Measurements from ENCODE around the gene FABP3.

The FABP3 gene

DNA sequence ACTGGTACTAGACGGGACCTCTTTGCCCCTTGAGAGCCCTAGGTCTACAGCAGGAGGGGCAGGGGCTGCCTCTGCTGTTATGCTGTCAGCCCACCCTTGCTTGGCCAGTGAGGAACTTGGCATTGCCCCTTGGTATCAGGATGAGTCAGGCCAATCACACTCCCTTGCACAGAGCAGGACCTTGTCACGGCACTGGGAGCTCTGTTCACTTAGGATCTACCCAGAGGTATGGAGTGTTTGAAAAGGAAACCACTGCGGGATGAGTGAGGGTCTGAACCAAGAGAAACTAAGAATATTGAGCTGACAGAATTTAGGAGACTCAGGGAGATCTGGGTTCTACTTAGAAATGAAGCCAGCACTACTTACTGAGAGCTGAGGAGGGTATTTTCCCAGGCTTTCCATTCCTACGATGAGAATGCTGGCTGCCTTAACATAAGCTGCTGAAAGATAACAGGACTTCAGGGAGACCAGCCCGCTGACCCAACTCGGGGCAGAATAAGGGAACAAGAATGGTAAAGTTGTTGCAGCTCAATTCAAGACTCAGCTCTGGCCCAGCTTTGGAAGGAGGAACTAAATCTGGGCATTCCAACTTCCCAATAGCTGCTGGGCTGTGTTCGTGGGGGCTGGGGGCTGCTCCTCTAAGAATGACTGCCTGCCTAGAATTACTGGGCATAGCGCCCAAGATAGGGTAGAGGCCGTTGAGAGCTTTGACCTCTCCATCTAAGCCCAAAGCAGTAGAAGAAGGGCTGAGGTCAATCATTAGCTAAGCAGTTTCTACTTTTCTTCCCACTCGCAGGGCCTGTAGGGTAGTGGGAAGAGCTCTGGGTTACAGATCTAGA lies 1.5 kb downstream of the FABP3 start:
- DNase-seq (ENCODE audit: low spot score): no peak

DNA sequence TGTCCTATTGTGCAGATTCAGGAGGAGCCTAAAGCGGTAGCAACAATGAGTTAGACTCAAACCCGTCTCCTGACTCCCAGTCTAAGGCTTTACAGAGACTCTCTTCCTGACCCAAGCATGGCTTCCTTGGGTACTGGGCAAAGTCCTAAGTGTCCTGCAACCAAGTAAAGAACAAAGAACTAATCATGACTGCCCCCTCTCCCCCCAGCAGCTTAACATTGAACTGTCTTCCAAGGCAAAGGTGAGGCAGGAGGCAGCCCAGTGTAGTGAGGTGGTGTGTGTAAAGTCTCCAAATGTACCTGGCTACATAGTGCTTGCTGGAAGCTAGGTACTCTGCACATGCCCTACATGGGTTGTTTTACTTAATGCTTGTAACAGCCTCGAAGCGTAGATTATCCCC lies 2.3 kb downstream of the FABP3 start:
- no peak for DNase-seq (ENCODE audit: low spot score)

GRCh38 chr1:31370021-31370420 lies 2.9 kb downstream of the FABP3 start:
- DNase-seq (ENCODE audit: low spot score): no peak

GRCh38 chr1:31368611-31369107 lies 4.2 kb downstream of the FABP3 start:
- peak; percentile 61 for DNase-seq (ENCODE audit: low spot score)

DNA sequence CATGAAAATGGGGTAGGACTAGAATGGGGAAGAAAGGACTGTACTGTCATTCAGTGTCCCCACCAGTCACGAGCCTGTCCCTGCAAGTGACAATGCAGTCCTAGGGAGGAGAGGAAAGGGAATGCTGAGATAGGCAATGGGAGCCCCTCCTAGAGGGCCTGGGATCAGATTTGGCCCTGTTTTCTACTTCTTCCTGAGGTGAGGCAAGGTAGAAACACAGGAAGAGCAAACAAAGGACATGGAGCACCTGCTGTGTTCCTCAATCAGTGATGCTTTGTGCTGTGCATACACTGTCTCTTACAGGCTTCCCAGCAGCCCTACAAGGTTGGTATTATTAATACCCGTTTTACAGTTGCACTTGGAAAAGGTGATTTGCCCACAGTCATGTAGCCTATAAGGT lies 6.1 kb downstream of the FABP3 start:
- no peak for DNase-seq (ENCODE audit: low spot score)

GRCh38 chr1:31364561-31365250 lies 8.2 kb downstream of the FABP3 start:
- no peak for DNase-seq (ENCODE audit: low spot score)

GRCh38 chr1:31362032-31362431 lies 10.8 kb downstream of the FABP3 start:
- no peak for DNase-seq (ENCODE audit: low spot score)

GRCh38 chr1:31361607-31362006 lies 11.3 kb downstream of the FABP3 start:
- no peak for DNase-seq (ENCODE audit: low spot score)

- no peak for DNase-seq (ENCODE audit: low spot score)
Measured at GRCh38 chr1:31356427-31356826, 16.4 kb downstream of the FABP3 start.

DNA sequence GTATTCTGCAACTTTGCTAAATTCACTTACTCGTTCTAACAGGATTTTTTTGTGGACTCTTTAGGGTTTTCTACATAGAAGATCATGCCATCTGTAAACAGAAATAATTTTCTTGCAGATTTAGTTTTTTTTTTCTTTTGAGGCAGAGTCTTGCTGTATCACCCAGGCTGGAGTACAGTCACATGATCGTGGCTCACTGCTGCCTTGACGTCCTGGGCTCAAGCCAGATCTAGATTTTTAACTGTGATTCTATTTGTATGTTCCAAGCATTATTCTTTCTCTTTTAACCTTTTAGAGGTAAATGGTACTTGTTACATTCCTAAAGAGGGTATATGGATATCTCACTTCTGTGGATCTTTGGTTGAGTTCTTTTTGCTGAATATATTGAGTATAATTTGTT lies 18.6 kb downstream of the FABP3 start:
- DNase-seq (ENCODE audit: low spot score): peak; percentile 24

DNA sequence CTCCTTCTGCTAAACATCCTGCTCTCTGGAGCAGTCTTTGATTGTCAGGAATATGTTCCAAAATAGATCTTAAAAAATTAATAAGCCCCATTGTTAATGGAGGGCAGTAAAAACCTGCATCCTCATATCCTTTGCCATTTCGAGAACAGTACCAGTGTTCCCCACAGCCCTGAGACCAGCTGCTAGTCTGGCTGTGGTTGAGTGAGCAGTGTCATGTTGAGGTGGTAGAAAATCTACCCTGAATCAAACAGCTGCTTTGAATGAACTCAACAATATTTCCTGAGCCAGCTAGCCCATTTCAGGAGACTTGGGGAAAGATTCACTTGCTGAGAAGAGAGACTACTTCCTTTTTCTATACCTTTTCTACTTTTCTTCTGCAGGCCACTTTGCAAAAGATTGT lies 24.4 kb downstream of the FABP3 start:
- no peak for DNase-seq (ENCODE audit: low spot score)

GRCh38 chr1:31346785-31347184 lies 26.1 kb downstream of the FABP3 start:
- DNase-seq (ENCODE audit: low spot score): peak; percentile 63

DNA sequence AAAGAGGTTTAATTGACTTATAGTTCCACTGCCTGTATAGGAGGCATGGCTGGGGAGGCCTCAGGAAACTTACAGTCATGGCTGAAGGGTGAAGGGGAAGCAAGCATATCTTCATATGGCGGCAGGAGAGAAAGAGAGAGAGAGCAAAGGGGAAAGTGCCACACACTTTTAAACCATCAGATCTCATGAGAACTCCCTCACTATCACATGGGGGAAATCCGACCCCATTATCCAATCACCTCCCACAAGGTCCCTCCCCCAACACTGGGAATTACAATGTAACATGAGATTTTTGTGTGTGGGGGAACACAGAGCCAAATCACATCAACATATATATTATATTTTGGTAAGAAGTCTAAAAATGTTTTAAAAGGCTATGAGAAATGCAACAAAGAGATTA lies 27.2 kb downstream of the FABP3 start:
- no peak for DNase-seq (ENCODE audit: low spot score)

DNA sequence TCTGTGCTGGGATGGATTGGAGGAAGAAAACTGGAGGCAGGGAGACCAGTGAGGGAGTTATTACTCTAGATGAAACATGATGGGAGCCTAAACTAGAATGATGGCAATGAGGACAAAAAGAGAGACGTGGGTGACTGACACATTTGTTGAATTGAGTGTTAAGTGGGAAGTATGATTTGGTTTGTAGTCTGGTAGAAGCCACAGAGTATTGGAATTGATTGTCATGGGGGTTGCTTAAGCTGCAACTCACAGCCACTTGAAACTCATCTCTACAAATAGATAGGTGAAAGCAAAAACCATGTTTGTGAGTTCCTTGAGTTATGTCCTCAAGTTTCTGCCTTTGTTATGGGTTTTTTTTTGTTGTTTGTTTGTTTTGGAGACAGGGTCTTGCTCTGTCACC lies 28.4 kb downstream of the FABP3 start:
- peak; percentile 31 for DNase-seq (ENCODE audit: low spot score)

GRCh38 chr1:31336687-31337467 lies 36.0 kb downstream of the FABP3 start:
- no peak for DNase-seq (ENCODE audit: low spot score)

GRCh38 chr1:31335007-31335406 lies 37.9 kb downstream of the FABP3 start:
- peak; percentile 74 for DNase-seq (ENCODE audit: low spot score)

GRCh38 chr1:31327381-31327780 lies 45.5 kb downstream of the FABP3 start:
- no peak for DNase-seq (ENCODE audit: low spot score)

DNA sequence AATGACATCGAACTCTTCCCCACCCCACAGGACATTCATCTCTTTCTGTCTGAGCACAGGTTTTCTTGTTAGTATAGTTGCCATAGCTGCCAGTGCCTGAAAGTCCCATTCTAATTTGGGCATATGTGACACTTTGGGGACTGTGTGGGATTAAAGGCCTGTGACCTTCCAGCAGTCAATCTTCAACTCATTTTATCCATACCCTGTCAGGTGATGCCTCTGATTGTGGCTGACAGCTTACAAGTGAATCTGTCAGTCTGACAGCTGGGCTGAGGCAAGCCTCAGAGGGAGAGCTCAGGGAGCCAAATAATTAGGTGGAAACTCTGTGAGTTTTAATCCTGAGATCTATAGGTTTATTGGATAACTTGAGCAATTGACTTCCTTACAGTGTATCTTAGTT lies 46.4 kb downstream of the FABP3 start:
- DNase-seq (ENCODE audit: low spot score): no peak

DNA sequence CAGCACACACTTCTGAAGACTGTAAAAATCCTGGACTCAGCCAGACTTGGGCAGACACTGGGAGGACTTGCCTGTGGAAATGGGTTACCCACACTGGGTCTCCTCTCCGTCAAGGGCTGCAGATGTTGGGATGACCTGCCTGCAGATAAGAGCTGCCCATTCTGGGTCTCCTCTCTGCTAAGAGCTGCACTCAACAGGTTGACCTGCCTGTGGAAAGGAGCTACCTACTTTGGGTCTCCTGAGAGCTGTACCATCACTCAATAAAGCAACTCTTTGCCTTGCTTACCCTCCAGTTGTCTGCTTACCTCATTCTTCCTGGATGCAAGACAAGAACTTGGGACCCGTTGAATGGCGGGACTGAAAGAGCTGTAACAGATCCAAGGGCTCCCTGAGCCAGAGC lies 47.9 kb downstream of the FABP3 start:
- DNase-seq (ENCODE audit: low spot score): no peak

DNA sequence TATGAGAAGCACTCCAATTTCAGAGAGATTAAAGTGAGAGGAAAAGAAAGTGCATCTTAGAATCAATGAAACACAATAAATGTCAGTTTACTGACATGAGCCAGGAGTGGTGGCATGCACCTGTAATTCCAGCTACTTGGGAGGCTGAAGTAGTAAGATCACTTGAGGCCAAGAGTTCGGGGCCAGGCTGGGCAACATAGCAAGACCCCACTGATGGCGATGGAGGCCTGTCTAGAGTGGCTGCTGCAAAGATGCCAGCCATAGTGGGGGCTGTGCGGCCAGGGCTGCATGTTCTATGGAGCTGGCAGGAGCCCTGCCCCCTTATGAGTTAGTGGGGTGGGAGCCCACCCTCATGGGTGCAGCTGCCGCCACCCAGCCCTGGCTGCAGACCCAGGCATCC lies 48.8 kb downstream of the FABP3 start:
- DNase-seq (ENCODE audit: low spot score): no peak

DNA sequence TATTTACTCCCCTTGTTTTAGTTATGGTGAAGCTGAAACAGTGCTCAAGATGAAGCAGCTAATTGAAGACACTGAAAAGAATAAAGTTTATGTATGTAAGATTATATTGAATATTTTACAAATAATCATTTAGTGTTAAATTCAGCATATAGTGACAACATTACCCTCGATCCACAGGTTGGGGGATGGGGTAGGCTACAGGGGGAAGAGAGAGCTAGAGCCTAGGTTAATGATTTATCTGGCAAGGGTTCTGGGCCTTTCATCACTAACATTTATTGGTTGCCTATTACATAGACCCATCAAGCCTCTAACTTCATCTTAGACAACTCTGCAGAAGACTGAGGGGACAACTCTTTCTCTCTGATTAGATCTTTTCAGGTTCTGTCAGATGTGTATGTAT lies 54.7 kb downstream of the FABP3 start:
- no peak for DNase-seq (ENCODE audit: low spot score)

- no peak for DNase-seq (ENCODE audit: low spot score)
Measured at GRCh38 chr1:31315902-31316301, 57.0 kb downstream of the FABP3 start.
